ENCODE measurements around the gene TRPC6.

DNA sequence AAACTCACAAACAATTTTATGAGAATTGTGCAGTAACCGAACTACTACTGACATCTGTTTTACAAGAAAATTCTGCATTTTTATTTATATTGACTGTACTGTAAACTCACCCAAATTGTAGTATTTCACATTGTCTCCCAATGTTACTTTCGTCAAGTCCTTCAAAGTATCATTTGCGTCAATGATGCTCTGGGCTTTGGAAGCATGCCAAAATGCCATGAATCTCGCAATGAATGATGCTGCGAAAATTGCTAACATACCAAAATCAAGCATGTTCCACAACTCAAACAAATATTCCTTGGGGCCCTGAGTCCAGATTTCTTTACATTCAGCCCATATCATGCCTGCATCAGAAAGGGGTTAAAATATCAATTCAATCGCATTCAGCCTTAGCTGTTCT, 107.6 kb downstream of the TRPC6 start:
- TF ChIP-seq, protein P1, sequence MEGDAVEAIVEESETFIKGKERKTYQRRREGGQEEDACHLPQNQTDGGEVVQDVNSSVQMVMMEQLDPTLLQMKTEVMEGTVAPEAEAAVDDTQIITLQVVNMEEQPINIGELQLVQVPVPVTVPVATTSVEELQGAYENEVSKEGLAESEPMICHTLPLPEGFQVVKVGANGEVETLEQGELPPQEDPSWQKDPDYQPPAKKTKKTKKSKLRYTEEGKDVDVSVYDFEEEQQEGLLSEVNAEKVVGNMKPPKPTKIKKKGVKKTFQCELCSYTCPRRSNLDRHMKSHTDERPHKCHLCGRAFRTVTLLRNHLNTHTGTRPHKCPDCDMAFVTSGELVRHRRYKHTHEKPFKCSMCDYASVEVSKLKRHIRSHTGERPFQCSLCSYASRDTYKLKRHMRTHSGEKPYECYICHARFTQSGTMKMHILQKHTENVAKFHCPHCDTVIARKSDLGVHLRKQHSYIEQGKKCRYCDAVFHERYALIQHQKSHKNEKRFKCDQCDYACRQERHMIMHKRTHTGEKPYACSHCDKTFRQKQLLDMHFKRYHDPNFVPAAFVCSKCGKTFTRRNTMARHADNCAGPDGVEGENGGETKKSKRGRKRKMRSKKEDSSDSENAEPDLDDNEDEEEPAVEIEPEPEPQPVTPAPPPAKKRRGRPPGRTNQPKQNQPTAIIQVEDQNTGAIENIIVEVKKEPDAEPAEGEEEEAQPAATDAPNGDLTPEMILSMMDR (conservative IDR thresholded peaks at IDR 0.05 in 1 of 2, IDR thresholded peaks at IDR 0.05 in 1 of 2; ENCODE audit: low read depth in 1 of 2, low read length in 2 of 2): no peak
- TF ChIP-seq EZH2 (IDR thresholded peaks at IDR 0.05; ENCODE audit: low read length, missing control alignments): no peak
